ENCODE measurements around the gene NPM3. TPM values are rescaled to one million over a fixed set of nuclear protein-coding genes. Genes with fewer than 3 reads are reported as not detected.

The NPM3 gene
- total RNA-seq, 1 donor from 2014 or later: 151 TPM

DNA sequence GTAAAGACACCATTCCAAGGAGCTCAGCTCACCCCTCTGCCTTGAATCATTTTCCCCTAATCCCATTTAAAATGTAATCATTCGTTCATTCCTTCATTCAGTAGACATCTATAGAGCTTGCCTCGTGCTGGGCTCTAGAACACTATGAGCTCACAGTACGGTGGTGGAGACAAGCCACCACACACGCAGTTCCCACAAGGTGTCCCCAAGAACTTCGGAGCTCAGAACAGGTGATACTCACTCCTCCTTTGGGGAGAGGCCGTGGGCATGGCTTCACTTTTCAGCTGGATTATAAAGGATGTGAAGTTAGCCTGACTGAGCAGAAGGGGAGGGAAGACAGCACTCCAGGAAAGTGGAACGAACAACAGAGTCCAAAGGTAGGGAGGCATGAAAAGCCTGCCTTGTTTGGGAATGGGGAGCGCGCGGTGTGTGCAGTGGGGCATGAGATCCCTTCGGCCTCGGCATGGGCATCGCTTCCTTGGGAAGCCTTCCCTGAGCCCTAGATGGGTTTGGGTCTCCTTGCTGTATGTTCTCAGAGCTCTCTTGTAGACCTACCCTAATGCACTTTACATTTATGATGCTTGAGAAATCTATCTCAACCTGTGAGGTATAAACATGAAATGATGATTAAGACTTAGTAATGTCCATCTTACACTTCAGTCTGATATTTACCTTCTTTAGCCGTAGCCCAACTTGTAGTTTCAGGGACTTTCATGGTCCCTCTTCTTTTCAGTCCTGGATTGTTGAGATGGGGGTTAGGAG, 35.8 kb upstream of the NPM3 start:
- peak; percentile 40 for DNase-seq (ENCODE audit: low spot score)
- Mint-ChIP-seq H3K36me3 (ENCODE audit: low read depth) (peaks cover 22% of the 10 kb centered on the region), H3K27me3 (ENCODE audit: insufficient read depth) (peaks cover 3% of the 10 kb centered on the region), H3K4me1 (ENCODE audit: low read depth) (peaks cover 50% of the 10 kb centered on the region), H3K9me3 (no peaks in the 10 kb centered on the region), H3K4me3 (peak overlapping the region; percentile 100), H3K27ac (peak overlapping the region; percentile 100)
- intact Hi-C loops (cut with micrococcal nuclease): loop anchor here (1.0 to 10.0 kb wide), 12 partner anchors 11 to 1374 kb away; partner anchors contain the start of genes ARMH3, BTRC, NFKB2 and NPM3

DNA sequence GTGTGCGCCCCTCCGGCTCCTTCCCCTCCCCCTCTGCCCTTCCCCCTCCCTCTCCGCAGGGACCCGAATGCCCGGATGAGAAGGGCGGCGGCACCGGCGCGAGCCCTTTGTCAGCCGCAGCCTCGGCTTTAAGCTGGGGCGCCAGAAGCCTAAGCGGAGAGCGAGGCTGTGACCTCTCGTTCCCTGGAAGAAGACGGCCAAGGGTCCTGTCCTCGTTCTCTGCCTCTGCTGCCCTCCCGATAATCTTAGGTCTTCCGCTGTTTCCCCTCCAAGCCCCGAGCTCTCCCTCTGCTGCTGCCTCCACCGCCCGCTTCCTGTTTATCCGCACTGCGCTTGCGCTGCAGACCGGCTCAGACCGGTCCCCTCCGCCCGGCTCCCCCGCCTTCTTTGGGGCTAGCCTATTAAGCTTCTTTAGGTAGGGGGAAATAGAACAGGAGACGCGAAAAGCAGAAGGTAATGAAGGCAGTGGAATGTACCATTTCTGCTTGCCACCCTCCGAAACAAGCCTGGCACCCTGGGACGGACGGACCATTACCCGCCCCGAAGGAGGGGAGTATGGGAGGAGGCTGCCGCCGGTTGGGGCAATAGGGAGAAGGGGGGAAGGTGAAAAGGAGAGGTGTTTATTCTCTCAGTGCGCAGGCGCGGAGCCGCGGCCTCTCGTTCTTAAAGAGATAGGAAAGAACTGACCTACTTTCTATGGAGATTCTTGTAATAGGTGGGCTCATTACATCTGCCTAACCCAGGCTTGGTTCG, 35.0 kb upstream of the NPM3 start, which contains the start of gene OGA:
OGA (minus strand) TSS at position 326 of the 753 bp plus-strand sequence. CDS start 422 bp downstream, outside the sequence.
- no peaks in the 10 kb centered on the region for H3K9me3 Mint-ChIP-seq
- peak within 1 kb of the TSS; percentile 100 for H3K4me3 Mint-ChIP-seq
- H3K27me3 Mint-ChIP-seq (ENCODE audit: insufficient read depth): peaks cover 3% of the 10 kb centered on the region
- peak; percentile 97 for DNase-seq (ENCODE audit: low spot score)
- intact Hi-C loops (cut with micrococcal nuclease): loop anchor here (1.0 to 10.0 kb wide), 12 partner anchors 12 to 1375 kb away; partner anchors contain the start of genes ARMH3, BTRC, NFKB2 and NPM3
- H3K36me3 Mint-ChIP-seq (ENCODE audit: low read depth): peaks cover 29% of the 10 kb centered on the region
- peak within 1 kb of the TSS; percentile 100 for H3K27ac Mint-ChIP-seq
- H3K4me1 Mint-ChIP-seq (ENCODE audit: low read depth): peaks cover 57% of the 10 kb centered on the region

DNA sequence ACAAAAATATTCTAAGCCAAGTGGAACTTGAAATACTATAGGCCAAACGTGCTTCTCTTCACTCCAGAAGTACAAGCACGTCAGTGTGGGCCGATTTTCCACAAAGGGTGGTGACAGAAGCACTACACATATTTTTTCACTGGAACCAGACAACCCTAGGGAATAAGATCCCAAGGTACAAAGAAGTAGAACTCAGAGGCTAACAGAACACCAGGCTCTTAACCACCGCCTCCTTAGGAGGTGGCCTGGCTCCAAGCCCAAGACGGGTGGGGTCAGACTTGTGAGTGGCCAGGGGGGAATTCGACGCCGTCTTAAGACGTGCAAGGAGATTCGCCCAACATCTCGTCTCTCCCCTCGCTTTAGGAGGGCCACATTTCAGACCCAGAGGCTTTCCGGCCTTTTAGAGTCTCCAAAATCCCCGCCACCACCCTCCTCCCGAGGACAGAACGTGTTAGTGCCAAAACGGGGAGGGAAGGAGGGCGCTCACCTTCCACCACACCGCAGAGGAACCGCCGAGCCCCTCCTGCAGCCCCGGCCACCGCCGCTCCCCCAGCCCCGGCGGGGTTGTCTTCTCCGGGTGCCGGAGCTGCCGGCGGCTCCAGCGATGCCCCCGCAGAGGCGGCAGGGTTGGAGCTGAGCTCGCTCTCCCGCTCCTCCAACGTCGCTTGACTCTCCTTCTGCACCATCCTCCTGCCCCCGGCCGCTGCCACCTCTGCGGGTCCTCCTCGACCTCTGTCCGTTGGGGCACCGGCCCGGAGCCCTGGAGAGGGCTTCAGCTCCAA, 34.3 kb upstream of the NPM3 start:
- DNase-seq (ENCODE audit: low spot score): no peak
- peaks cover 3% of the 10 kb centered on the region for H3K27me3 Mint-ChIP-seq (ENCODE audit: insufficient read depth)
- peak overlapping the region; percentile 100 for H3K27ac Mint-ChIP-seq
- intact Hi-C loops (cut with micrococcal nuclease): loop anchor here (1.0 to 10.0 kb wide), 12 partner anchors 13 to 1375 kb away; partner anchors contain the start of genes ARMH3, BTRC, NFKB2 and NPM3
- H3K9me3 Mint-ChIP-seq: no peaks in the 10 kb centered on the region
- H3K4me1 Mint-ChIP-seq (ENCODE audit: low read depth): peaks cover 65% of the 10 kb centered on the region
- peaks cover 35% of the 10 kb centered on the region for H3K36me3 Mint-ChIP-seq (ENCODE audit: low read depth)
- peak overlapping the region; percentile 100 for H3K4me3 Mint-ChIP-seq

DNA sequence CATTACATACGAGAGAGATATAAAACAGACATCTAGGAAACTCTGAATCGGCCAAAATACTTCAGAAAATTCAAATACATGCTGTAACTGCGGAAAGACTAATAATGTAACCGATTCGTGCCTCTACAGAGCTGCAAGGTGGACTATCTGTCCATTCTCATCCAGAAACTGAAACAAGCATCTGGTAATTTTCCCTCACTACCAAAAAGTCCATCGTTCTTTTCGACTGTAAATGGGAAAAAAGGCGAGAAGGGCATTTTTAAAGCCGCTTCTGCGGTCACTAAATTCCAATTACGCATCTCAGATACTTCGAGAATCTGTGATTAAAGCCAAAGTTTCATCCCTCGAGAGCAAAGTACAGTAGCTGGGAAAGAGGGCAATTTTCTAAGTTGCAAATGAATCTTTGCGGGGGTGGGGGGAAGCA, 33.7 kb upstream of the NPM3 start:
- peaks cover 65% of the 10 kb centered on the region for H3K4me1 Mint-ChIP-seq (ENCODE audit: low read depth)
- peaks cover 3% of the 10 kb centered on the region for H3K27me3 Mint-ChIP-seq (ENCODE audit: insufficient read depth)
- H3K27ac Mint-ChIP-seq: peak overlapping the region; percentile 100
- no peak for DNase-seq (ENCODE audit: low spot score)
- H3K4me3 Mint-ChIP-seq: peak overlapping the region; percentile 100
- intact Hi-C loops (cut with micrococcal nuclease): loop anchor here (5.0 to 10.0 kb wide), 4 partner anchors 115 to 905 kb away; partner anchors contain the start of genes BTRC, NFKB2 and SLF2
- H3K36me3 Mint-ChIP-seq (ENCODE audit: low read depth): peaks cover 36% of the 10 kb centered on the region
- H3K9me3 Mint-ChIP-seq: no peaks in the 10 kb centered on the region

DNA sequence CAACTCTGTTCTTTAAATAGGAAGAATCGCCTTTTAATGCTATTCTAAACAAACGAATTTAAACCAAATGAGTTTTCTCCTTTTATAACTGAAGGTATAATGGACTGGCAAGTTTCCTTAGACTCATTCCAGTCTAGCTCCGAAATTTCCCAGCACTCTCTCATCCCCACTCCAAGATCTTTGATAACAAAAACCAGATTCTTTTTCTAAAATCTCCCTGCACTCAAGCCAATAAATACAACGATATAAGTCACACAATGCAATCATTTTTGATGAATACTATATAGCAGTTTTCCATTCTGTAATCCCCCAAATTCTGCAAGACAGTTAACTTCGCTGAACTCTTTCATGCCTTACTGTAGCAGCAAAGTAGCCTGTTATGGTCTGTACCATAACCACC, 33.1 kb upstream of the NPM3 start:
- Mint-ChIP-seq H3K27me3 (ENCODE audit: insufficient read depth) (peaks cover 3% of the 10 kb centered on the region), H3K4me3 (peak overlapping the region; percentile 100), H3K9me3 (no peaks in the 10 kb centered on the region), H3K36me3 (ENCODE audit: low read depth) (peaks cover 35% of the 10 kb centered on the region), H3K4me1 (ENCODE audit: low read depth) (peaks cover 60% of the 10 kb centered on the region), H3K27ac (peak overlapping the region; percentile 100)
- intact Hi-C loops (cut with micrococcal nuclease): loop anchor here (5.0 to 10.0 kb wide), 4 partner anchors 114 to 904 kb away; partner anchors contain the start of genes BTRC, NFKB2 and SLF2
- DNase-seq (ENCODE audit: low spot score): no peak

DNA sequence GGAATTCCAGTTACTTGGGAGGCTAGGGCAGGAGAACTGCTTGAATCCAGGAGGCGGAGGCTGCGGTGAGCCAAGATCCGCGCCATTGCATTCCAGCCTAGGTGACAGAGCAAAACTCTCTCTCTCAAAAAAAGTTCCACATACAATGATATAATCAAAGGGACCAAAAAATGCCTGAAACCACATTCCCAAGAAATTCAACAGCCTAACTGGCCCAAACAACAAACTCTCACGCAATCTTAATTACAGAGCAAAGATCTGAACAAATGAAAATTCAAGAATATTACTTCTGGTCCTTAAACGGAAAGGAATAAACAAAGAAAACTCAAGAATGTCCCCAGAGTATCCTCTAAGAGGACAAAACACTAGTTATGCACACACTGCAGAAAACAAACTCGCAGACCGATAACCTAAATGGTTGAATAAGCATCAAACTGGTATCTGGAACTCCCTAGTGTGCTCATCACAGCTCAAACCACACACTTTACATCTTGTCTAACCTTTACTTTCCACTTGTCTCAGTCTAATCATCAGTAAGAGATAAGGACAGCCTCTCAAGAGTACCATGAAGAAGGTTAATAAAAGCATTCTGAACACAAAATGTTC, 31.3 kb upstream of the NPM3 start:
- no peak for DNase-seq (ENCODE audit: low spot score)

DNA sequence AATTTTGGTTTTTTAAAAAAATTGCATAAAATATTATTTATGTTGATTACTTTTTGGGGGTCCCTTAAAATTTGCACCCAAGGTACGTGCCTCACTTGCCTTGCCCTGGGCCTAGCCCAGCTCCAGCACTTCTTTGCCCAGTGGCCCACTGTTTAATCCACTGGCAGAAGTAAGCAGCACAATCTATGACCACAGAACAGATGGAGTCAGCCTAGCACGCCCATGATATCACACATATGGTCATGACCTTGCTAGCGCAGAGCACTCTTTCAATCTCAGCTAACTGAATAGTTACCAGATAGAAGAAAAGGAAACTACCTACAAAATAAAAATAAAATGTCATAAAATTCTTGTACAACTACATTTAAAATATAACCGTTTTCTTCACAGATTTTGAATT, 29.4 kb upstream of the NPM3 start:
- no peak overlapping the region for H3K4me3 Mint-ChIP-seq
- no peaks in the 10 kb centered on the region for H3K27me3 Mint-ChIP-seq (ENCODE audit: insufficient read depth)
- H3K27ac Mint-ChIP-seq: no peak overlapping the region
- H3K36me3 Mint-ChIP-seq (ENCODE audit: low read depth): peaks cover 45% of the 10 kb centered on the region
- H3K4me1 Mint-ChIP-seq (ENCODE audit: low read depth): peaks cover 48% of the 10 kb centered on the region
- DNase-seq (ENCODE audit: low spot score): no peak
- intact Hi-C loops (cut with micrococcal nuclease): loop anchor here (10.0 kb wide), 2 partner anchors 458 to 582 kb away; partner anchors contain the start of genes BTRC and NFKB2
- H3K9me3 Mint-ChIP-seq: no peaks in the 10 kb centered on the region

More for the DNA sequence above, 31.3 kb upstream of the NPM3 start:
- peak overlapping the region; percentile 91 for H3K27ac Mint-ChIP-seq
- peak overlapping the region; percentile 100 for H3K4me3 Mint-ChIP-seq
- no peaks in the 10 kb centered on the region for H3K9me3 Mint-ChIP-seq
- H3K36me3 Mint-ChIP-seq (ENCODE audit: low read depth): peaks cover 41% of the 10 kb centered on the region
- peaks cover 56% of the 10 kb centered on the region for H3K4me1 Mint-ChIP-seq (ENCODE audit: low read depth)
- intact Hi-C loops (cut with micrococcal nuclease): loop anchor here (5.0 to 10.0 kb wide), 4 partner anchors 112 to 902 kb away; partner anchors contain the start of genes BTRC, NFKB2 and SLF2
- peaks cover 3% of the 10 kb centered on the region for H3K27me3 Mint-ChIP-seq (ENCODE audit: insufficient read depth)

DNA sequence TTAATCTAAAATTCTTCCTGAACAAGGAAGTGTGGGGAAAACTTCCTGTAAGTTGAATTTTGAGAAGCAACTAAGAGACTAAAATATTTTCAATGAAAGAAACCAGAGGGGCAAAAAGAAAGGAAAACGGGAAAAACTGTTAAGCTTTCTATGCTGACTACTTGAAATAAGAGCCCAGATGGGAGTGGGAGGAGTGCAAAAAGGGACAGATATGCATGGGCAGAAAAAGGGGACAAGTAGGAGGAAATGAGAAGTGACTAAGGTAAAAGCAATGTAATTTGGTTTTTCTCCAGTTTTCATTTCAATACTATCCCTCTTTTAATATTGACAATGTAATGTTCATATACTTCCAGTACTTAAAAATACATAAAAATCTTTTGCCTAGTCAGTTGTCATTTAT, 23.9 kb upstream of the NPM3 start:
- Mint-ChIP-seq H3K27me3 (ENCODE audit: insufficient read depth) (no peaks in the 10 kb centered on the region), H3K4me1 (ENCODE audit: low read depth) (peaks cover 10% of the 10 kb centered on the region), H3K27ac (no peak overlapping the region), H3K4me3 (no peak overlapping the region), H3K36me3 (ENCODE audit: low read depth) (peaks cover 40% of the 10 kb centered on the region), H3K9me3 (no peaks in the 10 kb centered on the region)
- intact Hi-C loops (cut with micrococcal nuclease): no loop called here
- no peak for DNase-seq (ENCODE audit: low spot score)

DNA sequence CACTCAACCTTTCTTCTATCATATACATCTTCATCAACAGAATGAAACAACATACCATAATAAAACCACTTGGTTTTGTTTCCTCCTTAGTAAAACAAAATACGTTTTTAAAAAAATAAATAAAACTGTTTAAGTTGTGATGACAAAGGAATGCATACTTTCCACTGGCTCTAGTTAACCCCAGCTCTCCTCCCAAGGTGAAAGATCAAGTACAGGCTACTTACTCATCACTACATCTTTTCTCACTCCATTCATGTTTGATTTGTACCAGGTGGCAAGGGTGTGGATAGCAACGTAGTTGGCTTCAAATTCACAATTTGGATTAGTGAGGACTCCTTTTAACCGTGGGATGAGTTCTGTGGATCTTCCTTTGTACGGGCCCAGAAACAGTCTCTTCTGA, 20.3 kb upstream of the NPM3 start:
- no peaks in the 10 kb centered on the region for H3K9me3 Mint-ChIP-seq
- no peak overlapping the region for H3K27ac Mint-ChIP-seq
- H3K27me3 Mint-ChIP-seq (ENCODE audit: insufficient read depth): no peaks in the 10 kb centered on the region

DNA sequence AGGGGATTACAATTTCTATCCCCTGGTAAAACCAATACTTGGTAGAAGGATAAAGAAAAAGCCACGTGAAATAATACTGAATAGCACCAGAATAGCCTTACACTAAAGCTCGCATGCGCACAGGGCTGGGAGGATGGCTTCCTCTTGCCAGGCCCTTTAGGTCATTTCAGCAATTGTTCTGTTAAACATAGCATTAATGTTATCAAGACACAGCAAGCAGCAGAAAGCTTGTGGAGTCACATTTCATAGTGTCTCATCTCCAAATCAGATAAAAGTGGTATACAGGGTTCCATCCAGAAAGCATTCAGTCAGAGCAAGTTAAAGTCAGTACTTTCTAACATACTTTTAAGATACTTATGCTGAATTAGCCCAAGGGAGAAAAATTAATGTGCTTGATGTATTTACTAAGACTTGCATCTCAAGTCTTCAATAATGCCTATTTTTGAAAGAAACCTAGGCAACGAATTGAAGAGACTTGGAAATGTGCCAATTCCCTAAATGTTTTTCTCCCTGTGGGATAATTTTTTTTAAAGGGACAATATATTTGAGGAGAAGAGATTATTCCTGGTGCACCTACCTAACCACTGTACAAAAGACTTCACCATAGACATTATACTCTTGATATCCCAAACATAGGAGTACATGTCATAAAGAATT, 14.3 kb upstream of the NPM3 start:
- intact Hi-C loops (cut with micrococcal nuclease): loop anchor here (2.0 kb wide), 1 partner anchor 13 kb away; no protein-coding TSS in a partner anchor
- Mint-ChIP-seq H3K4me3 (no peak overlapping the region), H3K36me3 (ENCODE audit: low read depth) (peaks cover 58% of the 10 kb centered on the region), H3K27ac (no peak overlapping the region), H3K9me3 (no peaks in the 10 kb centered on the region), H3K4me1 (ENCODE audit: low read depth) (peaks cover 12% of the 10 kb centered on the region), H3K27me3 (ENCODE audit: insufficient read depth) (no peaks in the 10 kb centered on the region)
- no peak for DNase-seq (ENCODE audit: low spot score)

More for the DNA sequence above, 20.3 kb upstream of the NPM3 start:
- Mint-ChIP-seq H3K36me3 (ENCODE audit: low read depth) (peaks cover 46% of the 10 kb centered on the region), H3K4me1 (ENCODE audit: low read depth) (peaks cover 23% of the 10 kb centered on the region), H3K4me3 (no peak overlapping the region)
- DNase-seq (ENCODE audit: low spot score): no peak
- intact Hi-C loops (cut with micrococcal nuclease): no loop called here

DNA sequence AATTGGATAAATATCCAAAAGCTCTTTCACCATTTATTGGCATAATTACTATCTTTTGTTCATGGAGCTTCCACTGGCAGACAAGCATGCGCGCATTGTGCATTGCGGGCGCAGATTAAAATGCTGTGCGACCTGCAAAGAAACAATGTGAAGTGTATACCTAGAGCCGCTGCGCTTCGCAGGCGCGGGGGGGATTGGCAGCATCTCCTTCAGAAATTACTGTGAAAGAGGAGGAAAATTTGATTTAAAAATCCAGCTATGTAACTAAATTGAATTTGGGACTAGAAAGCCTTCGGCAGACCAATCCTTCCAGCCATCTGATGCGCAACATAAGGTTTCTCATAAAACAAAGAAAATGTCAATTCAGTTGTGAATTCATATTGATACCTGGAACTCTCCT, 10.3 kb upstream of the NPM3 start:
- no peaks in the 10 kb centered on the region for H3K27me3 Mint-ChIP-seq (ENCODE audit: insufficient read depth)
- H3K36me3 Mint-ChIP-seq (ENCODE audit: low read depth): peaks cover 45% of the 10 kb centered on the region
- no peaks in the 10 kb centered on the region for H3K9me3 Mint-ChIP-seq

More for the DNA sequence above, 10.3 kb upstream of the NPM3 start:
- Mint-ChIP-seq H3K4me1 (ENCODE audit: low read depth) (no peaks in the 10 kb centered on the region), H3K27ac (no peak overlapping the region), H3K4me3 (no peak overlapping the region)
- no peak for DNase-seq (ENCODE audit: low spot score)
- intact Hi-C loops (cut with micrococcal nuclease): no loop called here

Data from activated T-helper 1 cell treated with anti-CD3 and anti-CD28 coated beads, Interleukin-12 subunit alpha, Interleukin-12 subunit beta, Interleukin-2, Interleukin-4 antibody, amounts not matched to agents 30 ng/mL and 10 ng/mL and 1 ng/mL, durations not matched to agents 14 hours and 24 hours and 36 hours (primary cell).